ENCODE data around the gene DNAH7.

GRCh38 chr2:195815083-195815482 is 253.6 kb downstream of the DNAH7 start:
- TF ChIP-seq YY1 (IDR thresholded peaks at IDR 0.05; ENCODE audit: insufficient read depth, insufficient read length) = no peak
- no peak for TF ChIP-seq ZNF274 (IDR thresholded peaks at IDR 0.05; ENCODE audit: low read depth, low read length)
- TF ChIP-seq SUZ12 (IDR thresholded peaks at IDR 0.05; ENCODE audit: extremely low read depth, insufficient read depth, insufficient read length) = no peak

Data from NT2/D1 (cell line).